Measurements from ENCODE around the gene MTA1.

GRCh38 chr14:105460116-105460515 is 40.5 kb downstream of the MTA1 start:
- TF ChIP-seq TAF1 (IDR thresholded peaks at IDR 0.05; ENCODE audit: low read depth, low read length) (no peak), POLR2A (IDR thresholded peaks at IDR 0.05; ENCODE audit: low read depth, low read length) (no peak), POLR2AphosphoS5 (IDR thresholded peaks at IDR 0.05; ENCODE audit: low read depth, low read length) (no peak)

Measured in GM12891 (cell line).